GM12872 (cell line): ENCODE results near the gene ASTN2.

Experiments
- TF ChIP-seq, protein P1 (sequence below): IDR thresholded peaks from 3 replicates; pipeline ENCODE4 v1.5.1; 2011; ENCODE audit warnings: low read depth, mild to moderate bottlenecking, low read length, moderate library complexity; ENCODE audit not compliant: insufficient read depth

ASTN2 gene

GRCh38 chr9:117145081-117145480 lies 269.8 kb downstream of the ASTN2 start:
- TF ChIP-seq, protein P1, sequence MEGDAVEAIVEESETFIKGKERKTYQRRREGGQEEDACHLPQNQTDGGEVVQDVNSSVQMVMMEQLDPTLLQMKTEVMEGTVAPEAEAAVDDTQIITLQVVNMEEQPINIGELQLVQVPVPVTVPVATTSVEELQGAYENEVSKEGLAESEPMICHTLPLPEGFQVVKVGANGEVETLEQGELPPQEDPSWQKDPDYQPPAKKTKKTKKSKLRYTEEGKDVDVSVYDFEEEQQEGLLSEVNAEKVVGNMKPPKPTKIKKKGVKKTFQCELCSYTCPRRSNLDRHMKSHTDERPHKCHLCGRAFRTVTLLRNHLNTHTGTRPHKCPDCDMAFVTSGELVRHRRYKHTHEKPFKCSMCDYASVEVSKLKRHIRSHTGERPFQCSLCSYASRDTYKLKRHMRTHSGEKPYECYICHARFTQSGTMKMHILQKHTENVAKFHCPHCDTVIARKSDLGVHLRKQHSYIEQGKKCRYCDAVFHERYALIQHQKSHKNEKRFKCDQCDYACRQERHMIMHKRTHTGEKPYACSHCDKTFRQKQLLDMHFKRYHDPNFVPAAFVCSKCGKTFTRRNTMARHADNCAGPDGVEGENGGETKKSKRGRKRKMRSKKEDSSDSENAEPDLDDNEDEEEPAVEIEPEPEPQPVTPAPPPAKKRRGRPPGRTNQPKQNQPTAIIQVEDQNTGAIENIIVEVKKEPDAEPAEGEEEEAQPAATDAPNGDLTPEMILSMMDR, result no peak

GRCh38 chr9:117138231-117138630 lies 276.6 kb downstream of the ASTN2 start:
- TF ChIP-seq, protein P1, result no peak

DNA sequence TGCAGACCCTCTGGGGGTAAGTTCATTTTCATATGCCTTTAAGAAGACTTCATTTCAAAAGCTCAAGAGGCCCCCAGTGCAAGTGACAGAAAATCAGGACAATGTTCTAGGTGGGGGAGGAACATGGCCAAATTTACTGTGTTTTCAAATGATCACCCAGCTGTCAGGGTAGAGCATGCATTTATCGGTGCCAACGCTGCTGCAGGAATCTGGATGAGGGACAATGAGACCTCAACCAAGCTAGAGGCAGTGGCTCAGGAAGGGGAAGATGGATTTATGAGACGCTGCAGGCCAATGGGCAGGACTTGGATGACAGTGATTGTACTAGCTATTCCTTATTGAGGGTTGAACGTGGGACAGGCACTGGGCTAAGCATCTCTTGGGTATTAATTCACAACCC lies 278.4 kb downstream of the ASTN2 start:
- TF ChIP-seq, protein P1, result no peak

- TF ChIP-seq, protein P1, result no peak
These were observed 279.3 kb downstream of the ASTN2 start for GRCh38 chr9:117135501-117136098.

GRCh38 chr9:117134826-117135500 lies 279.9 kb downstream of the ASTN2 start:
- TF ChIP-seq, protein P1, result no peak

GRCh38 chr9:117126871-117127270 lies 288.0 kb downstream of the ASTN2 start:
- TF ChIP-seq, protein P1, result no peak

DNA sequence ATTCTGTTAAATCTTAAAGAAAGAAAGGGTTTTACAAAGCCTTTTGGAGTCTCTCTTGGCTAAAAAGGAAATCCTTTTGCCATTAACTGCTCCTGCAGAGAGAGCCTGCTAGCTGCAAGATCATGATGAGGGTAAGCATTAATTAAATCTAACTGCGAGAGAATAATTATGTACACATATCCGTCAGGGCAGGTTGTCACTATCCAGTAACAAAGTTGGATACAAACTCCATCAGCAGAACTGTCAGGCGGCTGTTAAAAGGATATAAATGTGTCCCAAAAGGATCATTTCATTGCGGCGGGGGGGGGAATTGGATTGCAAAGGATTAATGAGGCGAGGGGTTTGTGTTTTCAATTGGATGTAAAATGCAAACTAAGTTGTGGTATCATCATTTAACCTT lies 289.3 kb downstream of the ASTN2 start:
- TF ChIP-seq, protein P1, result no peak
